ENCODE measurements around the gene COL8A2.

- no peak for TF ChIP-seq CTCF (conservative IDR thresholded peaks at IDR 0.05; ENCODE audit: low read length)
- no peak for TF ChIP-seq EZH2phosphoT487 (IDR thresholded peaks at IDR 0.05; ENCODE audit: borderline replicate concordance)
Measured at GRCh38 chr1:36092166-36092797, 32.7 kb downstream of the COL8A2 start.
